GM06990 (cell line): ENCODE results near the gene SNX1.
"Not testable (repeated sequence)": the region's sequence is repeated elsewhere in the genome, so short reads cannot be mapped to it uniquely, and the experiment has no call there.

ENCODE experiments used
- DNase-seq: peaks from one replicate; pipeline ENCODE4 v3.0.0-alpha.2; 2011; ENCODE audit not compliant: insufficient read length; ENCODE audit errors: extremely low read depth
- H3K27me3 ChIP-seq: replicated peaks from 2 replicates; pipeline ENCODE4 v1.6.0; 2011; ENCODE audit warnings: low read length; ENCODE audit not compliant: control insufficient read depth, insufficient read depth
- H3K36me3 ChIP-seq: 2 replicates; pipeline ENCODE4 v1.5.1; 2011; ENCODE audit warnings: low read length; ENCODE audit not compliant: control insufficient read depth, insufficient read depth
- H3K4me3 ChIP-seq: replicated peaks from 2 replicates; pipeline ENCODE4 v1.5.1; 2011; ENCODE audit warnings: low read depth, mild to moderate bottlenecking, control low read depth, low read length
- TF ChIP-seq, protein P1 (sequence below): IDR thresholded peaks from 2 replicates; pipeline ENCODE4 v1.5.1; 2011; ENCODE audit warnings: low read length, control low read depth, mild to moderate bottlenecking, inconsistent platforms; ENCODE audit not compliant: insufficient read depth, poor library complexity, severe bottlenecking

The SNX1 gene

GRCh38 chr15:64110950-64111678, 15.3 kb downstream of the SNX1 start:
- Histone ChIP-seq H3K27me3 (no peaks in the 10 kb centered on the region), H3K36me3 (peaks cover 5% of the 10 kb centered on the region), H3K4me3 (no peak overlapping the region)
- TF ChIP-seq, protein P1, sequence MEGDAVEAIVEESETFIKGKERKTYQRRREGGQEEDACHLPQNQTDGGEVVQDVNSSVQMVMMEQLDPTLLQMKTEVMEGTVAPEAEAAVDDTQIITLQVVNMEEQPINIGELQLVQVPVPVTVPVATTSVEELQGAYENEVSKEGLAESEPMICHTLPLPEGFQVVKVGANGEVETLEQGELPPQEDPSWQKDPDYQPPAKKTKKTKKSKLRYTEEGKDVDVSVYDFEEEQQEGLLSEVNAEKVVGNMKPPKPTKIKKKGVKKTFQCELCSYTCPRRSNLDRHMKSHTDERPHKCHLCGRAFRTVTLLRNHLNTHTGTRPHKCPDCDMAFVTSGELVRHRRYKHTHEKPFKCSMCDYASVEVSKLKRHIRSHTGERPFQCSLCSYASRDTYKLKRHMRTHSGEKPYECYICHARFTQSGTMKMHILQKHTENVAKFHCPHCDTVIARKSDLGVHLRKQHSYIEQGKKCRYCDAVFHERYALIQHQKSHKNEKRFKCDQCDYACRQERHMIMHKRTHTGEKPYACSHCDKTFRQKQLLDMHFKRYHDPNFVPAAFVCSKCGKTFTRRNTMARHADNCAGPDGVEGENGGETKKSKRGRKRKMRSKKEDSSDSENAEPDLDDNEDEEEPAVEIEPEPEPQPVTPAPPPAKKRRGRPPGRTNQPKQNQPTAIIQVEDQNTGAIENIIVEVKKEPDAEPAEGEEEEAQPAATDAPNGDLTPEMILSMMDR: no peak
- DNase-seq: no peak

GRCh38 chr15:64111679-64112050, 15.9 kb downstream of the SNX1 start:
- no peak for DNase-seq
- TF ChIP-seq, protein P1: no peak
- Histone ChIP-seq H3K4me3 (no peak overlapping the region), H3K27me3 (no peaks in the 10 kb centered on the region), H3K36me3 (peaks cover 6% of the 10 kb centered on the region)

DNA sequence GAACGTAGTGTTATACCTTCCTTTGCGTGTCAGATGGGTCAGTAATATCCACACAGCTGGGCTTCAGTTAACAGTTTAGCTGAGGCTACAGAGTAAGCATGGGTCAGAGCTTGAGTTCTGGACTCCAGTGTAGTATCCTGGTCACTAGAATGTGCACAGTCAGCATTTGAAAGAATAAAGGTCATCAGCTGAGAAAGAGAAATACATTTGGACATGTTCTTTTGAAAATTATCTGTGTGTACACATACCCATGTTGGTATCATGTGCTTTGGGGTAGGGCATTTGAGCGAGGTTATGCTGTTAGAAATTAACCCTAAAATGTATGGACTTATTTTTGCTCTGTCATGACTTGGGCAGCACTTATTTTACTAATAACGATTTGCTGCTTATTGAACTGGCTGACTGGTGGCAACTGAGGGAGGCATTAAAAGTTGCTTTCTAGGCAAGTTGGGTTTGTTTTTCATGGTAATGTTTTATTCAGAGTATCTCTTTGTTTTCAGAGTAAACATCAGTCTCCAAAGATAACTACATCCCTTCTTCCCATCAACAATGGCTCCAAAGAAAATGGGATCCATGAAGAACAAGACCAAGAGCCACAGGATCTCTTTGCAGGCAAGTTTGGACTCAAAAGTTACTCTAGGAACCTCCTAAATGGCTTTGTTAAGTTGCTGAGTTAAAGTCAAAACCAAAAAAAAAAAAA, 16.4 kb downstream of the SNX1 start:
- H3K27me3 ChIP-seq: no peaks in the 10 kb centered on the region
- no peak overlapping the region for H3K4me3 ChIP-seq
- TF ChIP-seq, protein P1: no peak
- peaks cover 6% of the 10 kb centered on the region for H3K36me3 ChIP-seq
- DNase-seq: no peak

DNA sequence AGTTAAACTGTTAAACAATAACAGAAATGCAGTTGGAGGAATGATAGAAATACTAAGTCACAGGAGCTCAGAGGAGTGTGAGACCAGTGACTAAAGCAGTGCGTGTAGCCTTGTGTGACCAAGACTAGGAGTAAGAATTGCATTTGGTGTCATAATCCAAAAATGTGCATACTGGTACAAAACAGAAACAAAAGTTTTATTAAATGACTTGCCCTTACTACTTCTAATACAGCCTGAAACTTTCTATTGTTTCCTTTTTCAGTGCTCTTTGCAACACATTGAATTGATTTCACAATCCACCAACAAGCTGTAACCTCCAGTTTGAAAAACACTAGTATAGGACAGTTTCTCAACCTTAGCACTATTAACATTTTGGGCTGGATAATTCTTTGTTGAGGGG, 17.1 kb downstream of the SNX1 start:
- TF ChIP-seq, protein P1: no peak
- DNase-seq: no peak
- H3K36me3 ChIP-seq: peaks cover 6% of the 10 kb centered on the region
- H3K27me3 ChIP-seq: no peaks in the 10 kb centered on the region
- H3K4me3 ChIP-seq: no peak overlapping the region

DNA sequence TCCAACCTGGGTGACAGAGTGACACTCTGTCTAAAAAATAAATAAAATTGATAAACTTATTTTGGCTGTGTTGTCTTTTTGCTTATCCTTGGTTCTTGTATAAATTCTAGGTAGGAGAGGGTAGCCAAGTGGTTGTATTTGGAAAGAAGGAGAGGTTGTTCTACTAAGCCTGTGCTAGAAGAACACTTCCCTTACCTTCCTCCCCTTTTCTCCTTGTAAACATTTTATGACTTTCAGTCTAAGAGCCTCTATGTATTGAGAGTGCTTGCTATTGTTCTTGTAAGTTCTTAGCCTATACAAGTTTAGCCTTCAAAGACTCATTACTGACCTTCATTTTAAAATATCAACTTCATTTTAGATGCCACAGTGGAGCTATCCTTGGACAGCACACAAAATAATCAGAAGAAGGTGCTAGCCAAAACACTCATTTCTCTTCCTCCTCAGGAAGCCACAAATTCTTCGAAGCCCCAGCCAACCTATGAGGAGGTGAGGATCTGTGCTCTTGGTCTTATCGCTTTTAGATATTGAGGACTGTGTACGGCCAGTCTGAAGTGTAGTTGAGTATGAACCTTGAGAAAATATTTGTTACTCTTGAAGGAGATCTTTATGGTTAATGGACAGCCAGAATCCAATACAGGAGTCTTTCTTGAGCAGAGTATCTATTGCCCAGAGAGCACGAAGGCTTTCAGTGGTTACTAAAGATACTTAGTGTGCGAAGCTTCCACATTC, 22.1 kb downstream of the SNX1 start:
- TF ChIP-seq, protein P1: no peak
- no peak overlapping the region for H3K4me3 ChIP-seq
- H3K36me3 ChIP-seq: peaks cover 17% of the 10 kb centered on the region
- H3K27me3 ChIP-seq: no peaks in the 10 kb centered on the region
- no peak for DNase-seq

DNA sequence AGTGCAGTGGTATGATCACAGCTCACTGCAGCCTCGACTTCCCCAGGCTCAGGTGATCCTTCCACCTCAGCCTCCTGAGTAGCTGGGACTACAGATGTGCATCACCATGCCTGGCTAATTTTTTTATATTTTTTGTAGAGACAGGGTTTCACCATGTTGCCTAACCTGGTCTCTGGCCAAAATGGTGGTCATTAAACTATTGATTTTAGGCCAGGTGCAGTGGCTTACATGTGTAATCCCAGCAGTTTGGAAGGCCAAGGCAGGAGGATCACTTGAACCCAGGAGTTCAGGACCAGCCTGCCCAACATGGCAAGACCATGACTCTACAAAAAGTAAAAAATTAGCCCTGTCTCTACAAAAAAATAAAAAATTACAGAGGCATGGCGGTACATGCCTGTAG, 24.5 kb downstream of the SNX1 start:
- H3K27me3 ChIP-seq, H3K4me3 ChIP-seq, DNase-seq: not testable (repeated sequence)
- H3K36me3 ChIP-seq: peaks cover 13% of the 10 kb centered on the region
